Progenitor cell of endocrine pancreas (in vitro differentiated cells): ENCODE data around the gene CEL. TPM values are rescaled to one million over a fixed set of nuclear protein-coding genes. Genes with fewer than 3 reads are reported as not detected.
A peak's percentile ranks its signal among the peaks of the same experiment; 100 is the strongest.
"Not testable (repeated sequence)": the region's sequence is repeated elsewhere in the genome, so short reads cannot be mapped to it uniquely, and the experiment has no call there.

ENCODE experiments used
- DNase-seq: peaks from one replicate; pipeline ENCODE4 v3.0.0; 2021; ENCODE audit warnings: low spot score; ENCODE audit not compliant: unreplicated experiment
- H3K27ac Mint-ChIP-seq: 2 replicates; pipeline ENCODE4 v1.8.0; 2021; ENCODE audit warnings: mild to moderate bottlenecking, moderate library complexity, mixed read lengths
- H3K27me3 Mint-ChIP-seq: 2 replicates; pipeline ENCODE4 v1.8.0; 2021; ENCODE audit warnings: mixed read lengths
- H3K36me3 Mint-ChIP-seq: 2 replicates; pipeline ENCODE4 v1.8.0; 2022; ENCODE audit warnings: mixed read lengths; ENCODE audit not compliant: insufficient read depth
- H3K4me1 Mint-ChIP-seq: 2 replicates; pipeline ENCODE4 v1.8.0; 2021; ENCODE audit warnings: low read depth, mixed read lengths
- H3K4me3 Mint-ChIP-seq: 2 replicates; pipeline ENCODE4 v1.8.0; 2021; ENCODE audit warnings: low read depth, mild to moderate bottlenecking, moderate library complexity, mixed read lengths
- H3K9me3 Mint-ChIP-seq: 2 replicates; pipeline ENCODE4 v1.8.0; 2021; ENCODE audit warnings: low read depth, mixed read lengths
- CTCF ChIP-seq: fragments of 200-600 bp; sonication (generic); IDR thresholded peaks from one replicate; pipeline ENCODE4 v1.5.0; 2021; ENCODE audit warnings: antibody characterized with exemption, mild to moderate bottlenecking; ENCODE audit not compliant: unreplicated experiment
- total RNA-seq: library from RNA; stranded (reverse); gene quantifications from 2 replicates; pipeline ENCODE4 v1.2.1, GENCODE V29; 2021

Gene CEL
- total RNA-seq, 1 donor from 2014 or later = 5.2 TPM

- Mint-ChIP-seq H3K4me1 (peaks cover 2% of the 10 kb centered on the region), H3K4me3 (no peak overlapping the region), H3K27ac (no peak overlapping the region), H3K9me3 (no peaks in the 10 kb centered on the region), H3K36me3 (peaks cover 6% of the 10 kb centered on the region), H3K27me3 (no peaks in the 10 kb centered on the region)
- no peak for DNase-seq
- TF ChIP-seq CTCF = no peak
These were observed 2.2 kb upstream of the CEL start for GRCh38 chr9:133059623-133060022.

- DNase-seq = no peak
- H3K27ac Mint-ChIP-seq = peak overlapping the region; percentile 85
- TF ChIP-seq CTCF = peak; percentile 15
- no peaks in the 10 kb centered on the region for H3K9me3 Mint-ChIP-seq
- peaks cover 2% of the 10 kb centered on the region for H3K4me1 Mint-ChIP-seq
- H3K4me3 Mint-ChIP-seq = no peak overlapping the region
- H3K27me3 Mint-ChIP-seq = no peaks in the 10 kb centered on the region
- H3K36me3 Mint-ChIP-seq = peaks cover 6% of the 10 kb centered on the region
These were observed 1.4 kb upstream of the CEL start for GRCh38 chr9:133060417-133060841.

GRCh38 chr9:133061019-133061763, 590 bp upstream of the CEL start:
- DNase-seq, H3K36me3 Mint-ChIP-seq, H3K27me3 Mint-ChIP-seq, H3K4me3 Mint-ChIP-seq, H3K4me1 Mint-ChIP-seq, H3K9me3 Mint-ChIP-seq: not testable (repeated sequence)
- H3K27ac Mint-ChIP-seq = peak overlapping the region; percentile 82

GRCh38 chr9:133062569-133062968, 788 bp downstream of the CEL start:
- not testable (repeated sequence) for H3K27me3 Mint-ChIP-seq, H3K4me1 Mint-ChIP-seq, H3K36me3 Mint-ChIP-seq, H3K9me3 Mint-ChIP-seq, H3K27ac Mint-ChIP-seq, H3K4me3 Mint-ChIP-seq, DNase-seq

- DNase-seq = no peak
- Mint-ChIP-seq H3K27me3 (no peaks in the 10 kb centered on the region), H3K4me3 (no peak overlapping the region), H3K36me3 (no peaks in the 10 kb centered on the region), H3K9me3 (no peaks in the 10 kb centered on the region), H3K4me1 (peaks cover 2% of the 10 kb centered on the region), H3K27ac (no peak overlapping the region)
- no peak for TF ChIP-seq CTCF
These were observed 1.3 kb downstream of the CEL start for GRCh38 chr9:133063159-133063499.

GRCh38 chr9:133063500-133064231, 1.9 kb downstream of the CEL start:
- TF ChIP-seq CTCF = no peak
- Mint-ChIP-seq H3K27me3 (no peaks in the 10 kb centered on the region), H3K4me1 (peaks cover 2% of the 10 kb centered on the region), H3K36me3 (no peaks in the 10 kb centered on the region), H3K4me3 (no peak overlapping the region), H3K27ac (no peak overlapping the region), H3K9me3 (no peaks in the 10 kb centered on the region)
- no peak for DNase-seq
